Adipose tissue (tissue), 3 donors: ENCODE data around the gene GORASP2. TPM values are rescaled to one million over a fixed set of nuclear protein-coding genes. Genes with fewer than 3 reads are reported as not detected.

Experiments used
- H3K27ac ChIP-seq: one replicate; pipeline ENCODE4 v1.5.1; 2013; ENCODE audit warnings: low read depth, low read length
- WGBS, 3 donors: extraction: QIAGEN DNeasy Blood & Tissue Kit; methylation state at CpG; one replicate each; pipeline ENCODE4 v1.1.7; 2013; 5-methylcytosine and 5-hydroxymethylcytosine counted together
- polyA plus RNA-seq, 3 donors: library from polyadenylated mRNA; stranded (reverse); fragments of 200-250 nt; gene quantifications; one replicate each; pipeline ENCODE4 v1.2.3, GENCODE V29; 2013
- donor health status: healthy with polysubstance abuse.
- donor health status: Bipolar disorder and iron deficiency.
- donor health status: healthy.

GORASP2 gene
- polyA plus RNA-seq, 3 donors = 30.0 to 43.8 (median 41.4) TPM

- H3K27ac ChIP-seq = no peak overlapping the region
- WGBS, 3 donors = 43 to 100% (median 96%) methylated on average over 1 of the region's 1 CpG
These were observed 15.5 kb downstream of the GORASP2 start for GRCh38 chr2:170944545-170944944.

DNA sequence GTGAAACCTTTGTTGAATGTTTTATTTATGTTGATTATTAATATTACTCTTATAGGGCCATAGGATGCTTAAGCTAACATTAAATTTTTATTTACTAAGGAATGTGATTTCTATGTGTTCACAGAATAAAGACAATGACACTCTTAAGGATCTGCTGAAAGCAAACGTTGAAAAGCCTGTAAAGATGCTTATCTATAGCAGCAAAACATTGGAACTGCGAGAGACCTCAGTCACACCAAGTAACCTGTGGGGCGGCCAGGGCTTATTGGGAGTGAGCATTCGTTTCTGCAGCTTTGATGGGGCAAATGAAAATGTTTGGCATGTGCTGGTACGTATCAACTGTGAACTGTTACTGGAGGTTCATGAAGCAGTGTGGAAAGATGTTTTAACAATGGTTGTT is 20.4 kb downstream of the GORASP2 start:
- WGBS, 3 donors = 72 to 85% (median 82%) methylated on average over 5 of the region's 5 CpGs
- no peak overlapping the region for H3K27ac ChIP-seq

GRCh38 chr2:170950221-170950761 is 21.2 kb downstream of the GORASP2 start:
- WGBS, 3 donors = 73 to 88% (median 80%) methylated on average over 4 of the region's 4 CpGs

GRCh38 chr2:170953941-170954340 is 24.9 kb downstream of the GORASP2 start:
- 62 to 83% (median 68%) methylated on average over 4 of the region's 4 CpGs for WGBS, 3 donors

More at GRCh38 chr2:170950221-170950761, 21.2 kb downstream of the GORASP2 start:
- H3K27ac ChIP-seq = no peak overlapping the region

DNA sequence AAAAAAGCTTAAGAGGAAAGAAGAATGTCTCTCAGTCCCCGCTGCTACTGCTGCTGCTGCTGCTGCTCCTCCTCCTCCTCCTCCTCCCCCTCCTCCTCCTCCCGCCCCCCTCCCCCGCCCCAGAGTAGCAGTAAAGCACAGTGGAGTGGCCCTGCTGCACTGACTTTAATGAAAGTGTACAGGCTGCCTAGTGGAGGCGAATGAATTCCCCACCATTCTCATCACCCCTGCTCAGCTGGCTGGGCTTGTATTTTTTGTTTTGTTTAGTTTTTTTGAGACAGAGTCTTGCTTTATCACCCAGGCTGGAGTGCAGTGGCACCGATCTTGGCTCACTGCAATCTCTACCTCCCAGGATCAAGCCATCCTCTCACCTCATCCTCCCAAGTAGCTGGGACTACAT is 34.3 kb downstream of the GORASP2 start:
- 81 to 87% (median 86%) methylated on average over 4 to 5 of the region's 5 CpGs for WGBS, 3 donors
- no peak overlapping the region for H3K27ac ChIP-seq

More at GRCh38 chr2:170953941-170954340, 24.9 kb downstream of the GORASP2 start:
- H3K27ac ChIP-seq = no peak overlapping the region

DNA sequence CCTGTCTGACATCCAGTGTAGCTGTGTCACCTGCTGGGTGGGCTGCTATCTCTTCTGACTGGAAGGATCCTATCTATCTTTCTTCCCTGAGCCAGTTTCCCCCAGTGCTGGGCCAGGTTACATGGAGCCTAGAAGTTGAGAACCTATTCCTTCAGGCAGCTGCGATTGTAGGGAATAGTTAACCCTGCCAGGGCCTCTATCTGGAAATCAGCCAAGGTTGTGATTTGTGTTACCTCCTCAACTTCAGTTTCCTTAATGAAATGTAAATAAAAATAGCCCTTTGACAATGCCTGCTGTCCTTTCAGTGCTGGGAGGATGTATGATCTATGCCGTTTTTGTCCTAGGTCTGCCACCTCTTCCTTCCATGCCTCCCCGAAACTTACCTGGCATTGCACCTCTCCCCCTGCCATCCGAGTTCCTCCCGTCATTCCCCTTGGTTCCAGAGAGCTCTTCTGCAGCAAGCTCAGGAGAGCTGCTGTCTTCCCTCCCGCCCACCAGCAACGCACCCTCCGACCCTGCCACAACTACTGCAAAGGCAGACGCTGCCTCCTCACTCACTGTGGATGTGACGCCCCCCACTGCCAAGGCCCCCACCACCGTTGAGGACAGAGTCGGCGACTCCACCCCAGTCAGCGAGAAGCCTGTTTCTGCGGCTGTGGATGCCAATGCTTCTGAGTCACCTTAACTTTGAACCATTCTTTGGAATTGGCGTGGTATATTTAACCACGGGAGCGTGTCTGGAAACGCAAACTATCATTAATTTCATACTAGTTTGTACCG is 36.6 kb downstream of the GORASP2 start:
- H3K27ac ChIP-seq = no peak overlapping the region
- WGBS, 3 donors = 75 to 84% (median 83%) methylated on average over 20 of the region's 20 CpGs

DNA sequence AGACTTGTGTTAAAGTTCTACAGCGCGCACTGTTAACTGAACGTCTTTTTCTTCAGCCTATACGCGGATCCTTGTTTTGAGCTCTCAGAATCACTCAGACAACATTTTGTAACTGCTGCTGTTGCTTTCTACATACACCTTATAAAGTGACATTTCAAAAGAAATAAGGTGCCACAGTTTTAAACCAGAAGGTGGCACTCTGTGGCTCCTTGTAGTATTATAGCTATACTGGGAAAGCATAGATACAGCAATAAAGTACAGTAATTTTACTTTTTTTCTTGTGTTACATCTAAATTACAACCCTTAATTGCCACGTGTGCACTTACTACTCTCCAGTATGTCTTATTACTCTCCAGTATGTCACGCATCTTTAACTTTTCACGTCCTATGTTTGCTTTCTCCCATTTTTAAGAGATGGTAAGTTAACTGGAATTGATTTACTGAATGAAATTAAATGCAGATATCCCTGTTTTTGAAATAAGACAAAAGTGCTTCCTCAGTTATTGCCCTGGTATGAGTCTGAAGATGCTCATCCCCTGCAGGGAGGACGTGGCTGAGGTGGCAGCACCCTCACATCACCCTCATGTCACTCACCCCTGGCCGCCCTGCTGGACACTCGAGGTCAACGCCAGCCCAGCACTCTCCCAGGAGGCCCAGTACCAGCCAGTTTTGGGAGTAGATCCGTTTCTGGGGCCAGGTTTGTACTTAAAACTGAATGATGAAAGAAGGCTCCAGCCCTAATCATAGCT is 37.8 kb downstream of the GORASP2 start:
- no peak overlapping the region for H3K27ac ChIP-seq
- 77 to 82% (median 80%) methylated on average over 13 of the region's 13 CpGs for WGBS, 3 donors

DNA sequence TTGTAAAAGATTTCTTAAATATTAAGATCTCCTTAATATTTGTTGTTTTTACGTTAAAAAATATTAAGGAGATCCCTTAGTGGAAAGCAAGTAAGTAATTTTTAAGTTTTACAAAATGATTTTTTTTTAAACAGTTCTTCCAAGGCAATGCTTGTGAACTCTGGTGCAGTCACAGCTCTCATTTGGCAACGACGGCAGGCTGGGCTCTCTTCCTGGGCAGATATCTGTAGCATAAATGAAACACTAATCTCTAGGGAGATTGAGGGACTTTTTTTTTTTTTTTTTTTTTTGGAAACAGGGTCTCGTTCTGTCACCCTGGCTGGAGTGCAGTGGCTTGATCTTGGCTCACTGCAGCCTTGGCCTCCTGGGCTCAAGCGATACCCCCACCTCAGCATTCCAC is 38.5 kb downstream of the GORASP2 start:
- 70 to 72% (median 71%) methylated on average over 5 of the region's 5 CpGs for WGBS, 3 donors
- H3K27ac ChIP-seq = no peak overlapping the region

GRCh38 chr2:170968205-170969003 is 39.4 kb downstream of the GORASP2 start:
- no peak overlapping the region for H3K27ac ChIP-seq
- WGBS, 3 donors = 68 to 75% (median 71%) methylated on average over 12 of the region's 12 CpGs

DNA sequence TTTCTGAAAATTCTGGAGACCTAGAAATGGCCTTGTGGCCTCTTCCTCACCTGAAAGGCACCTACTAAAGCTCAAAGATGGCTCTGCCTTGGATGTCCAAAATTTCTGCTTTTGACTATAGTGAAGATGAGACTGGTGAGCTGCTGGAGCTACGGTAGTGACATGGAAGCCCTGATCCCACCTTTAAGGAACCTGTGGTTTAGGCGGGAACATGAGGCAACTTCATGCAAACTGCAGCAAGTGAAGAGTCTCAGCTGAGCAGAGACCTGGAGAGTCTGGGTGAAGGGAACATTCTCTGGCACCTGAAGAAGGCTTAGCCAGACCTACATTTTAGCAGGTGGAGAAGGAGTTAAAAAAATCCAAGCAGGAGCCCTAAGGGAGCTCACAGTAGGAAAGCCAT is 40.0 kb downstream of the GORASP2 start:
- H3K27ac ChIP-seq = no peak overlapping the region
- WGBS, 3 donors = 55 to 85% (median 69%) methylated on average over 2 of the region's 2 CpGs

DNA sequence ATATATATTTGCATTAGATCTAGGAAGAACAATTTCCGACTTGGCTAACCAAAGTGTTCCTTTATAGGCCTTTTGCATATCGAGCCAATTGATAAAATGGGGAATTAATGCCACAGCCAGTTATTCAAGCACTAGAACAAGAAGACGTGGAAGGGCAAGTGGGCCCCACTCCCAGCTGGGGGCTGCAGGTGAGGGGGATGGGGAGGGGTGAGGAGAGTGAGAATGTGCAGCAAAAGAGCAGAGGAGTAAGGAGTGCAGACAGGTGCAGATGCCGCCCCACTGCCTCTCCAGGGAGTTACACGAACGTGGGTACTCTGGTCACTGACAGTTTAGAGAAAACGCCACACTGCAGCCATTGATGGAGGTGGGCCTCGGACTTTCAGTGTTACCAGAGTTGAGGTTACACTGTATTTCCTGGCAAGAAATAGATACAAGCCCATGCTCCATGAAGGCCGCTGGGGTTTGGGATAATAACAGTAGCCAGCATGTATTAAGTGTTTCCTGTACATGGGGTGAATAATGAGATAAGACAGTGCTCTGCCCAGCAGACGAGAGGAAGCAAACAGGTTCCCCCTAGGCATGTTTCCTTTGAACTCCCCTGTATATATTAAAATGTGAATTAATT is 40.9 kb downstream of the GORASP2 start:
- no peak overlapping the region for H3K27ac ChIP-seq
- 57 to 61% (median 58%) methylated on average over 10 of the region's 10 CpGs for WGBS, 3 donors

DNA sequence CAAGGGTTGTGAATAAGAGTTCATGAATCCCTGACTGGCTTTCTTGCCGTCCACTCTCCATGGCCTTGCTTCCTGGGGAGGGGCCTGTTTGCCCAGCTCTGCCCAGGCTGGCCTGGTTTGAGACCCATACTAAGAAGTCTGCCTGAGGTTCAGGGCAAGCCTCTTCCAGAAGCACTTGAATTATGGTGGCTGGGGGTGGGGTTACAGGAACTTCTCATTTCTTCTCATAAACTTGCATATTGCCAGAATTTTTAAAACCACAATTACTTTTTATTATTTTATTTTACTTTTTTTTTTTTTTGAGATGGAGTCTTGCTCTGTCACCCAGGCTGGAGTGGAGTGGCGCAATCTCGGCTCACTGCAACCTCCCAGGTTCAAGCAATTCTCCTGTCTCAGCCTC is 42.0 kb downstream of the GORASP2 start:
- 83 to 87% (median 86%) methylated on average over 3 of the region's 3 CpGs for WGBS, 3 donors
- H3K27ac ChIP-seq = no peak overlapping the region

DNA sequence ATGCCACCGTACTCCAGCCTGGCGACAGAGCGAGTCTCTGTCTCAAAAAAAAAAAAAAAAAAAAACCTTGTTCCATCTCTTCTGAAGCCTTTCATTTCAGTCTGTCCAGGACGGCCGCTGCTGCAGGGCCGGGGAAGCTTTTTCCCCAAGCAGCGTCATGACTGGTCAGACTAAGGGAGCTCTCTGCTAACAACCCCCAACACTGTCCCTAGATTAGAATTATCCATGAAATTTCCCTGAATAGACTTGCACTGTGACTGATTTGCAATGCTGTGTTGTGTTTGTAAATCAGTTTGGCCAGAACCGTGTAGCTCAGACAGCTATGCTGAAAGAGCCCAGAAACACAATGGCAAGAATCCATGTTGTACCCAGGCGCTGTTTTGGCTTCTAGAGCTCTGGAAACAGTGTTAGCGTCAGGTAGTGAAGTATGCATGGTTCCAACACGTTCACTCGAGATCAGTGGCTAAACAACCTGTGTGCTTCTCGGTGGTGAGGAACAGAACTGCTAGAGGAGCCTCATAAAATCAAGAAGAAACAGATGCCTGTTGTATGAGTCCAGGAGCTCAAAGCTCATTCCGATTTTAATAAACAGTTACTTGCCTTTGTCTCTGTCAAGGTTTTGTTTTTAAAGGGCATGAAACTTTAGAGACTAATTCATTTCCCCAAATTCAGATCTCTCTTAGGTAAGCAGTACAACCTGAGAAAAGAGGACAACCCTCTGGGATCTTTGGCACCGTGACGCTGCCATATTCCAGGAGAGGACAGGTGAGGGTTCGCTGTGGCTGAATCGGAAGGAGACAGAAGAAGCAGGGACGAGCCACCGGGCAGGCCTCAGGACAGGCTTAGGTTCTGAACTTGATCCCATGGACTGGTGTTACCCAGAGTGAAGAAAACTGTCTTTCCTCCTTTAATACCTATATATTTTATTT is 43.5 kb downstream of the GORASP2 start:
- 63 to 82% (median 65%) methylated on average over 18 to 20 of the region's 20 CpGs for WGBS, 3 donors
- no peak overlapping the region for H3K27ac ChIP-seq

GRCh38 chr2:170973225-170973491 is 44.1 kb downstream of the GORASP2 start:
- WGBS, 3 donors = 2 to 5% (median 4%) methylated on average over 11 to 12 of the region's 12 CpGs

DNA sequence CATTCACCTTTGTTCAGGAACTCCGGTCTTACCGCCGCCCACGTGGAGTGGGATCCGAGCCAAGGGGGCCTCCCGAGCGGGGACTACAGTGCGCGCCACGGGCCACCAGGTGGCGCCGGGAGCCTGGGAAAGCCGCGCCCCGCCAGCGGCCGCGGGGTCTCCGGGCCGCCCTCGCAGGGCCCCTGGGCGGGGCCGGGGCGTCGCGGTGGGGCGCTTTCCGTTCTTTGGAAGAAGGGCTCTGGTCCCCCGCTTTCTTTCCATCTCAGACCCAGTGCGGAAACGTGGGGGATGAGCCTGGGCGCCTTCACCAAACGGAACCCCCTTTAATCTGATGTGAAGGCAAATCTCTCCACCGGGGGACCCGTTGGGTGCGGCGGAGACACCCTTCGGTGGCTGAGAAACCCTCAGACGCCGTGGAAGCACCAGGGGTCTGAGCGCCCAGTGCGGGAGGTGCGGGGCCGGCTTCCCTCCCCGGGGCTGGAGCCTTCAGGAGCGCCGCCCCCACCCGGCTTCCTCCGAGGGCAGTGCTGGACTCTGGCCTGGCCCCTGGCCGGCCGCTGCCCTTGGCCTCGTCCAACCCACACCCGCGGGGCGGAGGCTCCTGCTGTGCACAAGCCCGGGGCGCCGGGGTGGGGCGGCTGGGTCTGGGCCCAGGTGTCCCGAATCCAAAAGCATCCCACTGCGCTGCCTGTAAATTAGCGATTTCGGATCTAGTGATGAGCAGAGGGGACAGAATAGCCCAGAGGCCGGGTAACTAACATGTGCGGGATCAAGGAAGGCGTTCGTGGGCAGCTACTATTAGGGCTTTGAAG is 44.6 kb downstream of the GORASP2 start:
- 5 to 8% (median 6%) methylated on average over 65 to 67 of the region's 67 CpGs for WGBS, 3 donors
- no peak overlapping the region for H3K27ac ChIP-seq

More at GRCh38 chr2:170973225-170973491, 44.1 kb downstream of the GORASP2 start:
- H3K27ac ChIP-seq = no peak overlapping the region

DNA sequence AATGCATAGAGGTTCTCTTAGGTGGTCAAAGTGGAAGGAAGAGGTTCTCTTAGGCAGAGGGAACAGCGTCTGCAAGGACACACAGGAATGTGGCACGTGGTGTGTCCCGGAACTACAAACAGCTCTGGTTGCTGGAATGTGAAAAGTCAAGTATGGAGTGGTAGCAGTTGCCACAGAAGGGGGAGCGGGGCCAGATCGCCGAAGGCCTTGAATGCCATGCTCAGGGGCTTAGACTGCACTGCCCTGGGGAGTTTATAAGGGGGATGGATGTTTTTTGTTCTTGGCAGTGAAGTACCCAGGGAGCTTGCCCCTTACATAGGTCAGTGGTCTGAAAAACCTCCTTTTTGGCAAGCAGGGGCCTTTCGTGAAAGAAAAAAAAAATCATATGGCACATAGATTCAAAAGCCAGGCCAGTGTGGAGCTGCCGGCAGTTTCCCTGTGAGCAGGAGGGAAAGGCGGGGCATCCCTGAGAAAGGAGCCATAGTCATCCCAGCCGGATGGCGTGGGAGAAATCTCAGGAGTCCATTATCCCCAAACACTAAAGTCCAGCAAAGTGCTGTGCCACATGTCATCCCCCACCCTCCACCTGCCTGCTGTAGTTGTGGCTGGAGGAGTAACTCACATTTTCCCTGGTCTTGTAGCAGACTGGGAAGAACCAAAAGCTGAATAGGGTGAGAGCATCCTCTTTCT is 45.4 kb downstream of the GORASP2 start:
- 64 to 84% (median 65%) methylated on average over 11 of the region's 11 CpGs for WGBS, 3 donors
- H3K27ac ChIP-seq = no peak overlapping the region
